ENCODE measurements around the gene BABAM2. TPM values are rescaled to one million over a fixed set of nuclear protein-coding genes. Genes with fewer than 3 reads are reported as not detected.

The BABAM2 gene
- polyA plus RNA-seq, 3 donors: 11.1 to 23.9 (median 20.6) TPM

DNA sequence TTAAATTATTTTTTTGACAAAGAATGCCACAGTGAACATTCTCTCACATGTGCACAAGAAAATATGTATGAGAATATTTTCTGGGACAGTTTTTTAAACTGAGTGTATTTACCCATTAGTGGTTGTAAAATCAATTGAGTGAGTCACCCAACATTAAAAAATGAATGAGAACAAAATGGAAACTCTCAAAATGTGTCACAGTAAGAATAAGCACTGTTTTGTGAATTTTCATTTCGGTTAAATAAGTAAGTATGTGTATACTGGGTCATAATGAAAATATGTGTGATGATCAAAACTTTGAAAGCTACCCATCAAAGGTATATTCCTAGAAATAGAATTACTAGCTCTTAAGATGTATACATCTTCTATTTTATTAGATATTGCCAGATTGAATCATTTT, 11.6 kb downstream of the BABAM2 start:
- H3K27ac ChIP-seq (ENCODE audit: low read depth, low read length): no peak overlapping the region
- WGBS, 3 donors: 91 to 98% (median 97%) methylated on average over 1 of the region's 1 CpG

DNA sequence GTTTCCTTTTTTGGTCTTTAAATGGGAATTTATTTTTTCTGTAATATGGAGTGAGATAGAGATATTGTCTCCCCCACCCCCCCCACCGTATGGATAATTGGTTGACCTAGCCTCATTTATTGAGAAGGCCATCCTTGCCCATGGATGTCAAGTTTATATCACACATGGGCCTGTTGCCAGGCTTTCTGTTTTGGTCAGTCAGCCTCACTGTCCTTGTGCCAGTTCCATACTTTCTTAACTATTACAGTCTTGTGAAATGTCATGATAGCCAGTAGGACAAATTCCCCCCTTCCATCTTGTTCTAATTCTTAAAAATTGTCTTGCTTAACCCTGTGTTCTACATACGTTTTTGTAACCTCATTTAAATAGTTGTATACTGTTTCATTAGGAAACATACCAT, 12.5 kb downstream of the BABAM2 start:
- H3K27ac ChIP-seq (ENCODE audit: low read depth, low read length): no peak overlapping the region
- WGBS, 3 donors: 73 to 81% (median 77%) methylated on average over 2 of the region's 2 CpGs

DNA sequence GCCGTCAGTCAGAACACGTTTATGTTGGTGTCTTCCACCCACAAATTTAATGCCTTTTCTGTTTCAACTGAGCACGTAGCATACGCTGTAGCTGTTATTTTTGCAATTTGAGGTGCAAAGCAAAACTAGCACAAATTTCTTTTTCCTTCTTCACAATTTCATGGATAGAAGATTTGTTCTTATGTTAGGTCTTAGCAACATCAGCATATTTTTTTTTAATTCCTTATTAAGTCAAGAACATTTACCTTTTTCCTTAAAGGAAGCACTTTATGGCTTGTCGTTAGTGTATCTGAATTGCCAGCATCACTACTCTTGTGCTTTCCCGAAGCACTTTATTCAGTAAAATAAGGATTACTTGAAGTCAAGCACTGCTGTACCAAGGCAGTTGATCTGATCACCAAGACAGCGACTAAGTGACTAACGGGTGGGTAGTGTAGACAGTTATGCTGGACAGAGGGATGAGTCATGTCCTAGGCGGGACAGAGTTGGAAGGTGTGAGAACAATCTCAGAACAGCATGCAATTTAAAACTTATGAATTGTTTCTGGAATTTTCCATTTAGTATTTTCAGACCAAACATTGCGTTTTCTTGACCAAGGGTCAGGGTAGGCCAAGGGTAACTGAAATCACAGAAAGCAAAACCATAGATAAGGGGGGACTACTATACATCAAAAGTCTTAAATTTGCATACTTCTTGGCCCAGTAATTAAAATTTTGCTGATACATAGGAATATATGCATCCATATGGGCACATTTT, 13.3 kb downstream of the BABAM2 start:
- H3K27ac ChIP-seq (ENCODE audit: low read depth, low read length): no peak overlapping the region
- 93 to 96% (median 95%) methylated on average over 10 of the region's 10 CpGs for WGBS, 3 donors

DNA sequence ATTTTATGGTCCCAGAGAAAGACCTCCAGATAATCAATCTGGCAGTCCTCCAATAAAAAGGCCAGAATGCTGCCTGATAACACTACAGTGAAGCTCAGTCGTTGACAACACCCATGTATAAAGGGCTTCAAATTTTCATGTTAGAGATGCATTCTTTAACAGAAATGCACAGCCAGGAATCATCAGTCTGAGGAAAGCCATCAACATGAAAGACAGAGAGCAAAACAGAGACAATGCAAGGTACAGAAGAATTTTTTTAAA, 13.8 kb downstream of the BABAM2 start:
- no peak overlapping the region for H3K27ac ChIP-seq (ENCODE audit: low read depth, low read length)
- WGBS, 3 donors: 76 to 89% (median 78%) methylated on average over 1 of the region's 1 CpG

DNA sequence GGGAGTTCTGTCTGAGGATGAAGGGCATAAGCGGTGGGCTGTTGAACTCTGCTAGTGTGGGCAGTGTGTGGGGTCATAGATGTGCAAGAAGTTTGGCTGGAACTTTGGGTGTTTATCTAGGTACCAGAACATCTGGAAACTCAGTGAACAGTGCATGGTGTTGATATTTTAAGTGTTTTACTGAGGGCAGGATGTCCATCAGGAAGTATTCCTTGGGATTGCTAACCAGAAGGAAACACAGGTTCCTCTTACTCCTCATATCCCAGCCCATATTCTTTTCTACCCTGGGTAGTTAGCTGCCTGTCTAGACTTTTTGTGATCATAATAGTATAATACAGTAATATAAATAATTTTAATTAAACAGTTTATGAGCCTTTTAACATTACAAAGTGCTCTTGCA, 15.5 kb downstream of the BABAM2 start:
- WGBS, 3 donors: 81 to 96% (median 86%) methylated on average over 1 of the region's 1 CpG

DNA sequence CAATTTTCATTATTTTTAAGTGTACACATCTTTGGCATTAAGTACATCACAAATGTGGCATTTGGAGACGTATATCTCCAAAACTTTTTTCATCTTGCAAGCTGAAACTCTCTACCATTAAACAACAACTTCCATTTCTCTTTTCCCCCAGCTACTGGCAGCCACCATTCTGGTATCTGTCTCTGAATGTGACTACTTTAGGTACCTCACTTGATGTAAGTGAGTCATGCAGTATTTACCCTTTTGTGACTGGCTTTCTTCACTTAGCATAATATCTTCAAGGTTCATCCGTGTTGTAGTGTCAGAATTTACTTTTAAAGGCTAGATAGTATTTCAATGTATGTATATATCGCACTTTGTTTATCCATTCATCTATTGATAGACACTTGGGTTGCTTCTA, 17.0 kb downstream of the BABAM2 start:
- no peak overlapping the region for H3K27ac ChIP-seq (ENCODE audit: low read depth, low read length)
- 58 to 60% (median 59%) methylated on average over 3 of the region's 3 CpGs for WGBS, 3 donors

More for the DNA sequence above, 15.5 kb downstream of the BABAM2 start:
- no peak overlapping the region for H3K27ac ChIP-seq (ENCODE audit: low read depth, low read length)

DNA sequence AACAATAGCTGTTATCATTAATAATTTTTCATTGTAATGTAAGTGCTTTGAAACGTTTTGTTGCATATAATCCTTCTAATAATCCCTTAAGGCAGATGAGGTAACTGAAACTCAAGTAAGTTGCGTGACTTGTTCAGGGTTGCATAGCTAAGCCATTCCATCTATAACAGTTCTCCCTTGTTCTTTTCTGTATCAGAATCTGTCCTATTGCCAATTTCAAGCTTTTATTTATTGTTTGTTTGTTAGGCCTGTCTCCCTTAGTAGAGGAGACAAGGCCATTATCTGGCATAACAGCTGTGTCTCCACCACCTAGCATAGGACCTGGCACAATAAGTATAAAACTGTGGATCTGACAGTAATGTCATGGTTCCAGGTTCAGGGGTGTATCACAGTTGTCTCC, 19.4 kb downstream of the BABAM2 start:
- WGBS, 3 donors: 79 to 82% (median 79%) methylated on average over 2 of the region's 2 CpGs
- no peak overlapping the region for H3K27ac ChIP-seq (ENCODE audit: low read depth, low read length)

DNA sequence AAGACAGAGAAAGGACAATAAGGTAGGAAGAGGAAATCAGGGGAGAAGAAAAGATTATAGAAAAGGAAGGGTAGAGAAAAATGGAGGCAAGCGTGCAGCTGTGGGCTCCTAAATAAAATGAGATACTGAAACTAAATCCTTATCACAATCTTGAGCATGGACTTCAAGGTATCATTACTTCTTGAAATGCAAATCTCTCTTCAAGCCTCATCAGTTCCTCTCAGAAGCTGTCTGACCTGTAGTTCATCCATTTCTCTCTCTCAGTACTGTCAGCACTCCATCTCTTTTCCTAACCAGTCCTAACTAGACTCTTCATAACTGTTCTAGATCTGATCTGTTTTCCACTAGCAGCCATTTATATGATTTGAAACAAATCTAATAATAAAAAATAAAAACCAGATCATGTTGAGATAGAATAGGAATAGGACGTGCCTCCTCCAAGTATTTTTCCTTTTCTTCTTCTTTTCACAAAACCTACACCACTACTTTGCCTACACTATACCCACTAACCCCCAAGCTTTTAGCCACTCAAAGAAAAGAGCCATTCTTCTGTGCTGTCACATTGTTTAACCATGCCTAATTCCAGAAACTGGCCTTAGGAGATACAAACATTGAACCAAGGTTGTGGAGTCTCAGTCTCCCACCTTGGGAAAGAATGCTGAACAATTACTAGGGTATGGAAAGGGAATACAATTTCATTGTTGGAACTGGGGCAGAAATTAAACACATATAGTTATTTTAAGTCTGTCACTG, 21.1 kb downstream of the BABAM2 start:
- H3K27ac ChIP-seq (ENCODE audit: low read depth, low read length): no peak overlapping the region
- 96 to 97% (median 96%) methylated on average over 2 of the region's 2 CpGs for WGBS, 3 donors

DNA sequence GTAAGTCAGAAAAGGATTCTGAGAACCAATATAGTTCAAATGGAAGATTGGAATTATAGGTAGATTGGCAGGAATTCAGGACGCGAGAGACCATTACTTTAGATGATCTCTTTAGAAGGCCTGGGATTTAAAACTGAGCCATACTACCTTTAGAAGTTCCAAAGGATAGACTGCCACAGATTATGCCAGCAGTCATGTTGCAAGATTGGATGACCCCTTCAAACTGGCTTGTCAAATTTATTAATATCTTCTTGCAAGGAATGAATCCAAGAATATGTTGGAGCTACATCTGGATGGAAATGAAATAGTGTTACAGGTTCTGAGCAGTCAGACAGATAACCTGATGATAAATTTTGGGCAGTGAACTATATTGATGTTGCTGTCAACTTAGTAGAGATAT, 22.0 kb downstream of the BABAM2 start:
- 97 to 98% (median 97%) methylated on average over 2 of the region's 2 CpGs for WGBS, 3 donors
- H3K27ac ChIP-seq (ENCODE audit: low read depth, low read length): no peak overlapping the region

DNA sequence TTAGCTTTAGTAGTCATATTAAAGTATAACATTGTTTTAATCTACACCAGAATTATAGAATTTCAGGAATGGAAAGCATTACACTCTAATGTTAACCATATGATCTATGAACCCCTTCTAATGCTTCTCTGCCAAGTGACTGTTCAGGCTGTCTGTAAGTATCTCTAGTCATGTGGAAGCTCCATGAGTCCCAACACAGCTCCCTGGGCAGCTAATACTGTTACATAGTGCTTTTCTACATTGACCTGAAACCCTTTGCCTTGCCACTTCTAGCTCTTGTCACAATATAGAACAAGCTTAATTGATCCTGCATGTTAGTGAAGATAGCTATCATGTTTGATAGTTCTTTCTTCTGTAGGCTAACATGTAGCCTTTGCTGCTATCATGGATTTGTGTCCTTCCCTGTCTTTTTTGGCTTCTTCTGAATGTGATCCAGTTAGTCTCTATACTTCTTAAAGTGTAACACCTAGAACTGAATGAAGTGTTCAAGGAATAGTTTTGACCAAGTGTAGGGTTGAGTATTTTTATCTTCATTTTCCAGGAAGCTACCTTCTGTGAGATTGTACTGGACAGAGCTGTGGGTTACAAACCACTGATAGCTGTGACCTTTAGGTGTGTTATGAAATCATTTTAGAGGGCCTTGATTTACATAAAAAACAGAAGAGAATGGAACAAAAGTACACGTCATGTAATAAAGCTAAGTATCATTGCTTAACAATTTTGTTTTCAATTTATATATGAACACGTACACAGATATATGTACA, 23.7 kb downstream of the BABAM2 start:
- WGBS, 3 donors: 73 to 85% (median 78%) methylated on average over 2 of the region's 2 CpGs
- no peak overlapping the region for H3K27ac ChIP-seq (ENCODE audit: low read depth, low read length)

DNA sequence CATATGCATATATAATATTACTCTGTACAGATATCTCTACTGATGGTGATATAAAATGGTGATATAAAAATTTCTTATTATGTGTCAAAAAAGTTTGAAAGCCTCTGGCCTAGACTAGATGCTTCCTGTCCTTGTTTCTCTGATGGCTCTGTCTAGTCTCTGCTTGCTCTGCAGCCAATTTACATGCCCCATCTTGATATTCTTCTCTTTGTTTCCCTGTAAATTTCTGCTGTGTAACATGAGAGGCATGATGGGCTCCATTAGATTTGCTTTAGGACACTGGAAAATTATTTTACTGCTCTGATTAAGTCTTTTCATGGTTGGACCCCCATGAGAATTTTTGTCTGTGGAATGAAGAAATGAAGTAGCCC, 24.3 kb downstream of the BABAM2 start:
- H3K27ac ChIP-seq (ENCODE audit: low read depth, low read length): no peak overlapping the region

DNA sequence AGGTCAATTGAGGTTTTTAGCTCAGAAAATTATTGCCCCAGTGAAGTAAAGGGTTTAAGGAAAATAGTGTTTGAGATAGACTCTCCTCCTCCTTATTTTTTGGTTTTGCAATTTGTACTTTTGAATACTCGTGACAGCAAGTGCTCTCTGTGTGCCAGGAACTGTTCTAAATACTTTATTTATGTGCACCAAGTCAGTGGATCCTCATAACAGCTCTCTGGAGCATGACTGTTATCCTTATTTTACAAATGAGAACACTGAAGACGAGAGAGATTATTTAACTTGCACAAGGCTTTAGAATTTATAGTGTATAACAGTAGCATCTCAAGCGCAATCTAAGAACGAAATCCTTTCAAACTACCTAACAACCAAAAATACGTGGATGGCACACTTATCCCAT, 24.7 kb downstream of the BABAM2 start:
- 46 to 72% (median 47%) methylated on average over 5 of the region's 5 CpGs for WGBS, 3 donors
- H3K27ac ChIP-seq (ENCODE audit: low read depth, low read length): no peak overlapping the region

DNA sequence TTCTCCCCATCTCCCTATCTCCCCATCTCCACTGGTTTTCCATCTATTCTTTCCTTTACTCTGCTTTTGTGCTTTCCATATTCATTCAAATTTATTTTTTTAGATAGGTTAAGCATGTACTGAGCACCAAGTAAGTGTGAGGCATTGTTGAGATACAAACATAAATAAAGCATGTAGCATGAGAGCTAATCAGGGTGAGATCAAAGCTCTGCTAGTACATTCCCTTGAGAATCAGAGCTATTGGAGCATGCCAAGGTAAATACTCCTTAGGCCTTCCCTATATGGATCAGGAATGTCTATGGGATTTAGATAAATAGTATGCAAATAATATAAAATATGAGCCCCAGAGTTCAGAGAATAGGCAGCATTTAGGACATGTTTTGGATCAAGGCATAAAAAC, 25.3 kb downstream of the BABAM2 start:
- no peak overlapping the region for H3K27ac ChIP-seq (ENCODE audit: low read depth, low read length)

DNA sequence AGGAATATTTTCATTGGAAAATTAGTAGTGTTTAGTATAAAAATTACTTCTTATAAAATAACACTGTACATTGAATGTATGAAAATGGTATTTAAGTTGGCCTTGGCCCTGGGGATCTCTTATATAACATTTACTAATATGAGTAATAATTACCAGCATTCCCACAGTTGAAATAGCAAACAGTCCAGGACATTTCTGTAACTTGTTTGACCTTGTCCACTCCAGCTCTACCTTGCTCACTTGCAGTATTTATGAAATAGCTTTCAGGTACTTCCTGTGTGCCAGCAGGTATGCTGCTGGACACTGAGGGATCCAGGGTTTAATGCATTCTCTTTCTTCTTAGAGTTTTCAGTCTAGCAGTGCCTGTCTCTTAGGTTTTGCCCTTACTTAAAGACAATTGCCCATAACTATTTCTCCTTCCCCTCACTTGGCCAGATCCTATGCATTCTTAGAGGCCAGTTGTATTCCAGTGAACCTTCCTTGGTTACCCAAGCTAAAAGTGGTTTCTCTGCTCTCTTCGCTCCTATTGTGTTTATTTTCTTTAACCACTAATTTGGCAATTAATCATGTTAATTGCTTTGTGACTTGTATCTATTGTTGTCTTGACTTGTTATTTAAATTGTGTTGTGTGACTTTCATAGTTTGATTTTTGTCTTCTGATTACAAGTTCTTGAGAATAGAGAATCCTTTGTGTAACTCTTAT, 25.9 kb downstream of the BABAM2 start:
- WGBS, 3 donors: 48 to 92% (median 83%) methylated on average over 1 of the region's 1 CpG
- H3K27ac ChIP-seq (ENCODE audit: low read depth, low read length): no peak overlapping the region

DNA sequence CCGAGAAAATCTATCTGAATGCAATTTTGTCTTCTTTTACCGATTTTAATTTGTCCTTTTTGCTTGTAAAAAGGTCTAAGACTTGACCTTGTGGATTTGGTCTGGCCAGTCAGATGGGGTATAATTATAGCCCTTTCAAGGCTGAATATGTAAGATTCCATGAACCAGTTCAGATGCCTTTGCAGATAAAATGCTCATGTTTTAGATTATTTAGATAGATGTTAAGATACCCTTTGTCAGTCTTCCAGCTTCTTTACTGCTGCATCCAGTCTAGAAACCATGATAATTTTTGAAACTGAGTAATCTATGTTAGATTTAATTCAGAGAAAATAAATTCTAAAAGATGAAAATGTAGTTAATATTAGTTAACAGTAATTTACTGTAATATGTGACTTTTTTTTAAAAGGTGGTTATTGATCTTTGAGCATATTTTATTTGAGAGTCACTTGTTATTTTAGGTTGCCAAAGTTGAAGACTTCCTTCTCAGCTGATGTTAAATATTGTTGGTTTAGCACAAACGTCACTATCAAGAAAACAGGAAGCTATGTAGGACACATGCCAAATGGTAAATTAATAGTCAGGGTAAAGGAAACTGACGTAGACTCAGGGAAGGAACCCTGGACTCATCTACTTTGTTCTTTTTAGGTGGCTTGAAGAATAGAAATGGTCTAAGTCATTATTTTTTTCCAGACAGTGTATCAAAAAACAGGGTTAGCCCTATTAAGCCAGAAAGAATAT, 29.8 kb downstream of the BABAM2 start:
- WGBS, 3 donors: 26 to 29% (median 28%) methylated on average over 4 of the region's 4 CpGs
- no peak overlapping the region for H3K27ac ChIP-seq (ENCODE audit: low read depth, low read length)

DNA sequence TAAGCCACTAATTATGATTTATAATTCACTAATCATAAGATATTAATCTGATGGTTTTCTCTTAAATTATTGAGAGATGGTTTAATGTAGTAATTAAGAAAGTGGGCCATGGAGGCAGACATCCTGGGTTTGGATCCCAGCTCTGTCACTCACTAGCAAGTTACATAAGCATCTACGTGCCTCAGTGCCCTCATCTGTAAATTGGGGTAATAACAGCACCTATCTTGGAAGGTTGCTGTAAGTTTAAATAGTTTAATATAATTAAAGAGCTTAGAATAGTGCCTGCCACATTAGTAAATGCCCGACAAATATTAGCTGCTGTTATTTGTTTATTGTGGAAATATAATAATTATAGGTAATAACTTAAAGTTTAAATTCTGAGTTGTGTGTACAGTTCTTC, 30.9 kb downstream of the BABAM2 start:
- WGBS, 3 donors: 91 to 98% (median 94%) methylated on average over 2 of the region's 2 CpGs
- H3K27ac ChIP-seq (ENCODE audit: low read depth, low read length): no peak overlapping the region

DNA sequence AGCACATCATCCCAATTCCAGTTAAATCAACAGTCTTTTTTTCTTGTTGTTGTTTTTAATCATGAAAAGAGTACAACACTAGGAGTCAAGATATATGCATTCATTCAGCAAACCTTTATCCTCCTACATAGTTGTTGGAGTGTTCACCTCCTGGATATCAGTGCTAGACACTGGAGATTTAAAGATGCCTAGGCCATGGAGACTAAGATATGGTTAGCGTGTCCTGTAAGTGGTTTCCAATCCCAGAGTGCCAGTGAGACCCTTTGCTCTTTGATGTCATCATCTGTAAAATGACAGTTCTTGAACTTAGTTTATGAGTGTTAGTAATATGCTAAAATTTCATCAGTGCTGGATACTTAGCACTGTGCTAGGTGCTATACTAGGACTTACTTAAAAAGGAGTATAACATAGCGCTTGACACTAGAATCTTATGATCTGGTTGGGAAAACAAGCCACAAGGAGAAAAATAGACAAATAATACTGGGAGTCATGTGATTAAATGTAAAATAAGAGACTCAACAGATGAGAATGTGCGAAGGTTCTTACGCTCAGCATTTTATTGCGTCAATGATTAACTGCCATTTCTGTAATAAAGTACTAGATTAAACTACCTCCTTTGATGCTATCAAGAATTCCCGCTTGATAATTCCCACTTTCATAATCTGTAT, 31.5 kb downstream of the BABAM2 start:
- no peak overlapping the region for H3K27ac ChIP-seq (ENCODE audit: low read depth, low read length)
- WGBS, 3 donors: 81 to 86% (median 81%) methylated on average over 6 of the region's 6 CpGs

DNA sequence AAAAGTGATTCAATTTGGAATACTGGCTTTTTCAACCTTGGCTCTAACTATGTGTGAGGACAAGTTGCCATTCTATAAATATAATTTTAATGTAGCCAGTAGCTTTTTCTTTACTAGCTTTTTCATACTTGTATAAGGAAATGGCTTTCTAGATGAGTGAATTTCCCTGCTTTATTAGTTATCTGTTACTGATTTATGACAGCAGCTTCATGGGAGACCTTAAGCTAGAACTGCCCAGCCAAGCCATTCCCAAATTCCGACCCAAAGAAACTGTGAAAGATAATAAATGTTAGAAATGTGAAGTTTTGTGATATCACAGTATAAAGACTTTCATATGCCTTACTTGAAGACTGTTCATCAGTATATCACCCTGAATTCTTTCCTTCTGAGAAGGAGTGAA, 32.3 kb downstream of the BABAM2 start:
- WGBS, 3 donors: 66 to 83% (median 82%) methylated on average over 1 of the region's 1 CpG
- no peak overlapping the region for H3K27ac ChIP-seq (ENCODE audit: low read depth, low read length)

Measured in adipose tissue (tissue), 3 donors.